GM19238 (cell line): ENCODE measurements around the gene CRY2.
"Not testable (repeated sequence)": the region's sequence is repeated elsewhere in the genome, so short reads cannot be mapped to it uniquely, and the experiment has no call there.

ENCODE experiments used
- DNase-seq: peaks from one replicate; pipeline ENCODE4 v3.0.0; 2011; ENCODE audit warnings: low spot score; ENCODE audit not compliant: insufficient read length

The CRY2 gene

DNA sequence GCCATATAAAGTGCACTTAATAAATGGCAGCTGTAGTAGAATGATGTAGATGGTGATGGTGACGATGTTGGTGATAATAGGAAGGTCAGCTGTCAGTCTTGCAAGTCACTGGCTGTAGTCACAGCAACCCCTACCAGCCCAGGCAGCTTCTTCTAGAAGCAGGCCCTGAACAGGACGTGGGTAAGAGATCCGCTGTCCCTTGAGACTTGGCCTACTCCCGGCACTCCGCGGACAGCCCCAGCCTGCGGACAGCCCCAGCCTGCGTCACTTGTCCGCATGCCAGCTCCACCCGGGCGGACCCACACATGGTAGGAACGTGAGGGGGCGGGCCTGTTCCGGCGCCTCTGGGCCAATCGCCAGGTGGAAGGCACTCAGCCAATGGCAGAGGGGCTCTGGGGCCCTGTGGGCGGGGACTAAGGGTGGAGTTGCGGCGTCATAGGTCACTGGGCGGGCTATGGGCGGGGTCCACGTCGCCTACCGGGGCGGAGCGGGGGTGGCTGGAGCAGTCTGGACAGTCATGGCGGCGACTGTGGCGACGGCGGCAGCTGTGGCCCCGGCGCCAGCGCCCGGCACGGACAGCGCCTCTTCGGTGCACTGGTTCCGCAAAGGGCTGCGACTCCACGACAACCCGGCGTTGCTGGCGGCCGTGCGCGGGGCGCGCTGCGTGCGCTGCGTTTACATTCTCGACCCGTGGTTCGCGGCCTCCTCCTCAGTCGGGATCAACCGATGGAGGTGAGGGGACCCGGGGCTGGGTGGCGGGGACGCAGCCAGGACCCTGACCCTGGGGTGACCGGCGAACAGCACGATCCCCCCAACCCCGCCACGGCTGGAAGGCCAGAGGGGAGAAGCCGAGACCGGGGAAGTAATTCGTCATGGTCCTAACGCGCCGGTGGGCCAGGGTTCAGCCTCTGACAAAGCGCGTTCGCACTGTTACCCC lies at the start of gene CRY2:
Gene CRY2, plus strand, starts transcription at position 502 of the 937 bp plus-strand sequence. Its CDS starts 16 bp downstream, at position 518.
- DNase-seq: peak; percentile 96

DNA sequence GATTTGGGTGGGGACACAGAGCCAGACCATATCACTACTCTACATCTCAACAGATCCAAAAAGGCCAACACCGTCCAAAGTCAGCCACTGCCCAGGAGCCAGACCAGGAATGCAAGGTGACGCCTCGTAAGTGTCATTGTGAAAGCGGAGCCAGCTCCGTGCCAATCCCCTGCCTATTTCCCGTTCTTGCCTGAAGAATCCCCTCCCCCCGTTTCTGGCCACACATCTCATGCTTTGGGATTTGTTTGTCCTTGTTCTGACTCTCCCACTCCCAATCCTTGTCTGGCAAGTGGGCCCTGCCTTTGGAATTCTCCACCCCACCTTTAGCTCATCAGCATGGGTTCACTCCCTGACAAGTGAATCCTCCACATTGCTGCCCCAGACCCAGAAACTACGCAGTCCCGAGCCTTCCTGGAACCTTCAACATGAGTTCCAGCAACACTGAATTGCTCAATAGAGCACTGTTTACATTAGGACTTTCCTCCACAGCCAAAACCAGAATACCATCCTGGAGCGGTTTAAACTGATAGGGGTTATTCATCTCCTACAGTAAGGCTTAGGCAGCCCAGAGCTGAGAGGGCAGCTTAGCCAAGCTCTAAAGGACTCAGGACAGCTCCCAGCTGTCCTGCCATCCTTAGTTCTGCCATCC lies 48.4 kb upstream of the CRY2 start:
- DNase-seq: no peak

DNA sequence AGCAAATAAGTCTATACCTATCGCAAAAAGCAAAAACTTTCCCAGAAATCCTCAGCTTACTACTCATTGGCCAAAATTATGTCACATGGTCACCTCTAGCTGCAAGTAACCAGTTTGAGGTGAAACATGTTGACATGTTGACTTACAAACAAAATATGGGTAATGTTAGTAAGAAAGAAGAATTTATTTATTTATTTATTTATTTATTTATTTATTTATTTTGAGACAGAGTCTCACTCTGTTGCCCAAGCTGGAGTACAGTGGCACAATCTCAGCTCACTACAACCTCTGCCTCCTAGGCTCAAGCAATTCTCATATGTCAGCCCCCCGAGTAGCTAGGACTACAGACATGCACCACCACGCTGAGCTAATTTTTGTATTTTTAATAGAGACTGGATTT lies 47.7 kb upstream of the CRY2 start:
- no peak for DNase-seq

DNA sequence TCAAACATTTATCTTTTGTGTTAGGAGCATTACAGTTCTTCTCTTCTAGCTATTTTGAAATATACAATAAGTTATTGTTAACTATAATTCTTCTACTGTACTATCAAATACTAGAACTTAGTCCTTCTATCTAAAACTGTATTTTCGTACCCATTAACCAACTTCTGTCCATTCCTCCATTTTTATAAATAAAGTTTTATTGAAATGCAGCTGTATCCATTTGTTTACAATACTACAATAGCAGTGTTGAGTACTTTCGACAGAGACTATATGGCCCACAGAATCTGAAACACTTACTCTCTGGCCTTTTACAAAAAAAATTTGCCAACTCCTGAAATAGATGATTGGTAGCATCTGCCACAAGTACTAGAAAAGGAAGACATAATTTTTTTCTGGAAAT lies 47.0 kb upstream of the CRY2 start:
- DNase-seq: no peak

DNA sequence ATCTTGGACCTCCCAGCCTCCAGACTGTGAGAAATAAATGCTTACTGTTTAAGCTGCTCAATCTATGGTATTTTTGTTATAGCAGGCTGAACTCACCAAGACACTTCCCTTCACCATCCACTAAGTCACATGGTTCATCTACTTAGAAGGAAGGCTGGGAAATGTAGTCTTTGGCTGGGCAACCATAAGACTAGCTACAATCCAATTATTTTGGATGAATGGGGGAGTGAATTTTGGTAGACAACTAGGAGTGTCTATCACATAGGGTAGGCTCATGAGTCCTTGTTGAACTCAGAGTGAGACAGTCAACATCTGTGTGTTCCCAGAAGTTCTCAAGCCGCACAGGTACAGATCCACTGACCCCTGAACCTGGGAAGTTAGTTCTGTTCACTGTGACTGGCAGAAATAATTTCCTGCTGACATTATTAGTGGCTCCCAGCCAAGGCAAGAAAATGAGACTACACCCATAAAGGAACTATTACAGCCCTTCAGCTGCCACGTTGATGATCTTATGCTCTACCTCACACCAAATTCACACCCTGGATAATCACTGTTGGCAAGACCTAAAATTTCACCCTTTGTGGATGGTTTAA lies 45.5 kb upstream of the CRY2 start:
- no peak for DNase-seq

DNA sequence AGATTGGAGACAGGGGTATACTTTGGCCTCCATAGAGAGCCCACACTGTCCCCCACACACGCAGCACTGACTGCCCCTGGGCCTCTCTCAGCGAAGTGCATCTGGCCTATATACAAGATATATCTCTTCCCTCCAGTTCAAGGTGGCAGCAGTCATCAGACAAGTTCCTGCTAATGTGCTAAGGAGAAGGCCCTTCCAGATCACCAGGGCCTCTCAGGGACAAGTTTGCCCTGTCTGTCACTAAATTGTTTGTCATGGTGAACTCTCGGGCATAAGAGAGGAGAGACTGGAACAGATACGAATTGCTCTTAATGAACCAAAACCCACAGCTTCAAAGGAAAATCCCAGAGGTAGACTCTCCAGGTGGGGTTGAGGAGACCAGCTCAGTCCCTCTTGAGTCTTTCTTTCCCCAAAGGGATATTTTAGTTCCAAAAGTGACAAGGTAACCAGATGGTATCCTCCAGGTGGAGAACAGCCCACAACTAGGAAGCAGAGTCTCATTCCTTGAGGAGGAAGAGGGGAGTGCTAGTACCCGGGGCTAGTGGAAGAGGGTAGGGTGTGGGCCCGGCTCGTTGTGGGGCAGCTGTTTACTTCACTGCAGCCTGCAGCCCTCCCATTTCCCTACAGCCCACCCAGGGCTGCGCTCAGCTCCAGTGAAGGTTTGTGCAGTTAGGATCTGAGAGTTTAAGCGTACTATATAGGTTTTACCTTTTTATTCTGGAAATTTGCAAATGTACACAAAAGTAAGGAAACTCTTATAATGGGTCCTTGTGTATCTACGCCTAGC lies 44.6 kb upstream of the CRY2 start:
- DNase-seq: no peak

DNA sequence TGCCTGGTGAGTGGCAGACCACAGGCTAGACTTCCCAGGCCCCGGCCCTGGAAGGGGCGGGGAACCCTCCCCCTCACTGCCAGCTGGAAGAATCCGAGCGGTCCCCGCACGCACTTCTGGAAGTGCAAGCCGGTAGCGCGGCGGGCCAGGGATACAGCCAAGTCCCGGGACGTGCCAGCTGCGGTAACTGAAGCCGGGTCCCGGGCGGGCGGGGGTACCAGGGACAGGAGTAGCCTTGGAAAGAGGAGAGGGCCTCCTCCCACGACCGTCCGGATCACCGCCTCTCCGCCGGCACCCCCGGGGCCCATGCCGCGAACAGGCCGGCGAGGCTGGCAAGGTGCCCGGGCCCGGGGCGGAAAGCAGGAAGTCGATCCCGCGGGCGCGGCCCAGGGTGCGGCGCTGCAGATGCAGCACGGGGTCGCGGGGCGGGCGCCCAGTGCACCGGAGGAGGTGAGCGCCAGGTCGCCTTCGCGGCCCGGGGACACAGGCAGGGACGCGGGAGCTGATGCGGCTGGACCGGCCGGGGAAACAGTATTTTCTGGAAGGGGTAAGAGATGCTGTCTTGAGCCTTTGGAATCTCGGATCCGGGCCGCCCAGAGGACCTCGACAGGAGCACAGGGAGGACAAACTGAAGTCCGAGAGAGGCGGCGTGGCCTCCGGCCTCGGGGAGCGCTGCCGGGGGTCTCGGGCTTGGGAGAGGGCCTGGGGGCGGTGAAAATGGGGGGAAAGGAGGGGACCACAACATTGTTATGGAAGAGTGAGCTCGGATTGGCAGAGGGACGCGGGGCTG lies 43.1 kb upstream of the CRY2 start:
- DNase-seq: peak; percentile 34

DNA sequence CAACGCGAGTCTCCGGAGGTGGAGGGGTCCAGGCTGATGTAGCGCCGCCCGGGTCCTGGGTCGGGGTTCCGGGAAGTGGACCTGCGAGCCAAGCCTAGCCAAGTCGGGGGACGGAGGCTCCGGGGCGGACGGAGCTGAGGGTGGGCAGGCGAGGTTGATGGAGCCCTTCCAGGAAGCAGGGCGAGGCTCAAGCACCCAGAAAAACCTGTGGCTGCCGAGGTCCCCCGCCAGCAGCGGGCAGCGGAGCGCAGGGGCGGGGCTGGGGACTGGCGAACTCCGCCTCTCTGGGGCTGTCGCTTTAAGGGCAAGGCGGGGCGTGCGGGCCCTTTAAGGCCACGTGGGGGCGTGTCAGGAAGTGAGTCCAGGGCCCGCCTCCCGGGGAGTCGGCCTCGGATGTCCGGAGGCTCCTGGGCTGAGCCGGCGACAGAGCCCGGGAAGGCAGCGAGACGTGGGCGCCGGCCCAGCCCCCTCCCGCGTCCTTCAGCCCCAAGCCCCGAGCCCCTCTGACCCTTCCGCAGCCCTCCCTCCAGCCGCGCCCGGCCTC lies 42.4 kb upstream of the CRY2 start, which contains the start of gene SLC35C1:
Gene SLC35C1, plus strand, starts transcription at position 389 of the 544 bp plus-strand sequence. CDS start 653 bp downstream, outside the sequence.
- peak; percentile 96 for DNase-seq

DNA sequence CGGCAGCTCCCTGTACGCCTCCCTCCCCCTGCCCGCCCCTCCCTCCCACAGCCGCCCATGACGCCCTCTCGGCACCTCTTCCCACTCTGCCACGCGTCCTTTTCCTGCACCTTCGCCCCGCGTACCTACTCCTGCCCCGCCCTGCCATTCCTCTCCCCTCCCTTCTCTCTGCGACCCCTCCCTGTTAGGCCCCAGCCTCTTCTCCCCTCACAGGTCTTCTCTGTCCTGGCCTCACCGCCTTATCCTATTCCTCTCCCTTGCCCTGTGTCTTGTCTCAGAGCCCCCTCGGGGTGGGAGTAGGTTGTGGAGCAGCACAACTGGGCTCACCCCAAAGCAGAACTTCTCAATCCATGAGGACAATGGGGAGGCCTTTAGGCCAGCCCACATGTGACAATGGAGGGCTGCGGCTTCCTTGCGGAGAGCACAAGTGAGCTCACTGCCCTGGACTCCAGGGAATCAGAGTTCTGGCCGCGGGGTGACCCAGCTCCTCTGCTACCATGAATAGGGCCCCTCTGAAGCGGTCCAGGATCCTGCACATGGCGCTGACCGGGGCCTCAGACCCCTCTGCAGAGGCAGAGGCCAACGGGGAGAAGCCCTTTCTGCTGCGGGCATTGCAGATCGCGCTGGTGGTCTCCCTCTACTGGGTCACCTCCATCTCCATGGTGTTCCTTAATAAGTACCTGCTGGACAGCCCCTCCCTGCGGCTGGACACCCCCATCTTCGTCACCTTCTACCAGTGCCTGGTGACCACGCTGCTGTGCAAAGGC lies 41.8 kb upstream of the CRY2 start:
- no peak for DNase-seq

DNA sequence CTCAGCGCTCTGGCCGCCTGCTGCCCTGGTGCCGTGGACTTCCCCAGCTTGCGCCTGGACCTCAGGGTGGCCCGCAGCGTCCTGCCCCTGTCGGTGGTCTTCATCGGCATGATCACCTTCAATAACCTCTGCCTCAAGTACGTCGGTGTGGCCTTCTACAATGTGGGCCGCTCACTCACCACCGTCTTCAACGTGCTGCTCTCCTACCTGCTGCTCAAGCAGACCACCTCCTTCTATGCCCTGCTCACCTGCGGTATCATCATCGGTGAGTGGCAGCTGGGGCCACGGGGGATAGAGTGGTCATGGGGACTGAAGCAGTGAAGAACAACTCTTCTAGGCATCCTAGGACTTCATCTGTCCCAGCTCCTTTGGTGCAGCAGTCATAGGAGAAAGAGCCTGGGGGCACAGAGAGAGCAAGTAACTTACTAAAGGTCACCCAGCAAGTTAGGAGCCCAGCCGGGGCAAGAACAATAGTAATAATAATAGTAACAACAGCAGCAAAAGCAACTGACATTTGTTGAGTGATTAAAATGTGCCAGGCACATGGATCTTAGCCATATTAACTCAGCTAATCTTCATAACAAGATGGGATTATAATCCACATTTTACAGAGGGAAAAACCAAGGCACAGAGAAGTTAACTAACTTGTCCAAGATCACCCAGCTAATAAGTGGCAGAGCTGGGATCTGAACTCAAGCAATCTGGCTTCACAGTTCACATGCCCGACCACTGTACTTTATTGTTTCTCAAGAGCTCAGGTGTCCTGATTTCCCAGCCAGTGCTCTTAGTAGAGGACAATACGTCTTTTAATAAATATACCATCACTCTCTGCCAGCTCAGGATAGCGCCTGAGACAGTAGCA lies 41.0 kb upstream of the CRY2 start:
- DNase-seq: no peak

DNA sequence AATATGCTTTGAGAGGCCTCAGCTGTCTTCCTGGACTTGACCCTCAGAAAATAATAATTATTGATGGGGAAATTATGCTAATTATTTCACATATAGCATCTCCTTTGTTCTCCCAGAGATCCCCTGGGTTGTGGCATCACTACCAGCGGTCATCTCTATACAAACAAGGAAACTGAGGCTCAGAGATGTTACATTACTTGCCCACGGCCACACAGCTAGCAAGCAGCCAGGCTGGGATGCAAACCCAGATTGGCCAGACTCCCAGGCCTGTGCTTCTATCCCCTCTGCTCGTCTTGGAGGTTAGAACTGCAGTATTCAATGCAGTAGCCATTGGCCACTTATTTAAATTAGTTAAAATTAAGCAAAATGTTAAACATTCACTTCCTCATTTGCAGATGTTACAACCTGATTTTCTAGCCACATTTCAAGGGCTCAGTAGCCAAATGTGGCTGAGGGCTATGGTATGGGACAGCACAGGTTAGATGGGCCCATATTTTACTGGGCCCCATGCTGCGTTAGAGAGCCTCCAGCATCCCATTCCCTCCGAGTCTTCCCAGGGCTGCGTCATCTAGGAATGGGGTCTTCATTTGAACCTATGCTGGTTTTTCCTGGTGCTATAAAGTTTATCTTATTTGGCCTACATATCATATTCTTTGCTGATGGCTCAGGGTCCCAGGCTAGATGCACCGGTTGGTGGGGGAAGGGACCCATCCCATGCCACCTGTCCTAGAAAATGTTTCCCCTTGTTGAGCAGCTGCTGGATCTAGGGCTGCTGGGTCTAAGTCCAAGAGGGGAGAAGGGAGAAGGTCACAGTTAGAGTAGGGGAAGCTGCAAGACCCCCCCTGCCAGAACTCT lies 40.1 kb upstream of the CRY2 start:
- no peak for DNase-seq

DNA sequence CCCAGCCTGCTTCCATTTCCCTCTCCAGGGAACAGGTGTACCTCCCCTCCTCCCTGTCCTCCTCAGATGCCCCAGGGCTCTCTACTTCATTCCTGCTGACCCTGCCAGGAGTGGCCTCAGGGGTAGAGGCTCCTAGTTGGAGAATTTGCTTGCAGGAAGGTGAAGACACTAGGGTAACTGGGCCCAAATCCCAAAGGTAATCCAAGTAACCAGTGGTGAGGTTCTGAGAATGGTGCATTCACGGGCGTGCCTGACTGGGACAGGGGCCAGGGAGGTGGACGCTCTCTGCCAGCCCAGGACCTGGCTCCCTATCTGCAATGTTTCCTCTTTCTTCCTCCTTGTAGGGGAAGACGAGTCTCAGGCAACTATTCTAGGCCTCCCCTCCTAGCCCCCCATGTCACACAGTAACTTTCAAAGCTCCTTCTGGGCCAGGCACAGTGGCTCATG lies 39.5 kb upstream of the CRY2 start:
- no peak for DNase-seq

DNA sequence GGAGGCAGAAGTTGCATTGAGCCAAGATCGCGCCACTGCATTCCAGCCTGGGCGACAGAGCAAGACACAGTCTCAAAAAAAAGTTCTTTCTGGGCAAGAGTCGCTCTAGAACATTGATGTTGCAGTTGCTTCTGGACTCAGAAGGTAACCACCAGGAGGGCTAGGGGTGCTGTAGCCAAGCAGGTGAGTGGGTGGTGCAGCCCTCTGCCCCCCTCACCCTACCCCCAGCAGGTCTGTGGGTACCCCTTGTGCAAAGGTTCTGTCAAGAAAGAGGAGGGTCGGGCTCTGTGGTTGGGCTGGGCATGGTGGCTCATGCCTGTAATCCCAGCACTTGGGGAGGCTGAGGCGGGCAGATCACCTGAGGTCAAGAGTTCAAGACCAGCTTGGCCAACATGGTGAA lies 38.8 kb upstream of the CRY2 start:
- not testable (repeated sequence) for DNase-seq

DNA sequence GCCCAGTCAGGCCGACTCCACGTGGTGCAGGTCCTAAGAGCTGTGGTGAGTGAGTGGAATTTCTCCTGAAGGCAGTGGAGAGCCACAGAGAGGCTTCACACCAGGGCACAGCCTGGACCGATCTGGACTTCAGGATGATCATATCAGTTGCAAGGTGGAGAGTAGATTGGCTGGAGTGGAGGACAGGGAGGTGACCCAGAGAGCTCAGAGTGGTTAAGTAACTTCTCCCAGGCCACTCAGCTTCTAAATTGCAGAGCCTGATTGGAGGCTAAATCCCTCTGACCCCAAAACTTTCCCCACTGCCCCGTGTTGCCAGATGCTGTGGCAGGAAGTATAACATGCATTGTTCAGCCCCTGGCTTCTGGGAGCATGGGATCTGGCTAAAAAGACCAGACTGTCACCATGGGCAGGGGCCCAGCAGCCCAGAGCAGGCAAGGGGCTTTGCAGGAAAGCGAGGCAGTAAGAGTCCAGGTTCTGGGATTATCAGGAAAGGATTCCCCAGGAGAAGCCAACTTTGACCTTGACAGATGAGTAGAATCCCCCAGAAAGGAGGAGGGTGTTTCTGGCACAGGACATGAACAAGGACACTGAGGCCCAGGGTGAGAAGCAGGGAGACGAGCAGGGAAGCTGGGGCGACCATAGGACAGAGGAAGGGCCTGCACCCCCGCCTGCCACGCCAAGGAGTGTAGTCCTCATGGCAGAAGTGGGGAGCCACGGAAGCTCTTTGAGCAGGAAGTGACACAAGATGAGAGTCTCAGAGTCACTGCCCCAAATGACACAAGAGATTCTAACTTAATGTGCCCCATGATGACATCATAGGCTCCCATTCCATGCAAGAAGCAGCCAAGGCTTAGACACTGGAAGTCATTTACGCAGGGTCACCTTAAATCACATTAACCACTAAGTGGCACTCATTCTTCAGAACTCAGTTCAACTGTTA lies 37.5 kb upstream of the CRY2 start:
- no peak for DNase-seq

DNA sequence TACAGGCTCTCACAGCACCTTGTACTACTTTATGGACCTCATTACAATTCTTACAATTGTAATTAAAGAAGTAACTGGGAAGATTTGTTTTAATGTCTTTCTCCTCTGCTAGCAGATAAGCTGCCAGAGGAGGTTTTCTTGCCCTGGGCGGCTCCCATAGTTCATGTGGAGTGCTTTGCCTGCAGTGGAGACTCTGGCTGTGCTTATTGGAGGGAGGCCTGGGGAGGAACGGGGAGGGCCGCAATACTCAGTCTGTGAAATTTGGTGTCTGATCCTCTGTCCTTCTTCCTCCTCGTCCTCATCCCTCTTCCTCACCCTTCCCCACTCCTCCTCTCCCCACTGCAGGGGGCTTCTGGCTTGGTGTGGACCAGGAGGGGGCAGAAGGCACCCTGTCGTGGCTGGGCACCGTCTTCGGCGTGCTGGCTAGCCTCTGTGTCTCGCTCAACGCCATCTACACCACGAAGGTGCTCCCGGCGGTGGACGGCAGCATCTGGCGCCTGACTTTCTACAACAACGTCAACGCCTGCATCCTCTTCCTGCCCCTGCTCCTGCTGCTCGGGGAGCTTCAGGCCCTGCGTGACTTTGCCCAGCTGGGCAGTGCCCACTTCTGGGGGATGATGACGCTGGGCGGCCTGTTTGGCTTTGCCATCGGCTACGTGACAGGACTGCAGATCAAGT lies 36.7 kb upstream of the CRY2 start:
- no peak for DNase-seq

DNA sequence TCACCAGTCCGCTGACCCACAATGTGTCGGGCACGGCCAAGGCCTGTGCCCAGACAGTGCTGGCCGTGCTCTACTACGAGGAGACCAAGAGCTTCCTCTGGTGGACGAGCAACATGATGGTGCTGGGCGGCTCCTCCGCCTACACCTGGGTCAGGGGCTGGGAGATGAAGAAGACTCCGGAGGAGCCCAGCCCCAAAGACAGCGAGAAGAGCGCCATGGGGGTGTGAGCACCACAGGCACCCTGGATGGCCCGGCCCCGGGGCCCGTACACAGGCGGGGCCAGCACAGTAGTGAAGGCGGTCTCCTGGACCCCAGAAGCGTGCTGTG lies 36.2 kb upstream of the CRY2 start:
- no peak for DNase-seq
